Muscle of leg (tissue), 11 donors: Measurements from ENCODE around the gene RPL22. TPM values are rescaled to one million over a fixed set of nuclear protein-coding genes. Genes with fewer than 3 reads are reported as not detected.

Experiments used
- DNase-seq: peaks from one replicate; pipeline ENCODE4 v3.0.0; 2013
- H3K27ac ChIP-seq: one replicate; pipeline ENCODE4 v1.5.1; 2013; ENCODE audit warnings: mild to moderate bottlenecking, low read length, control low read depth
- H3K27me3 ChIP-seq: one replicate; pipeline ENCODE4 v1.6.1; 2013; ENCODE audit warnings: low read length; ENCODE audit not compliant: control insufficient read depth, insufficient read depth
- H3K36me3 ChIP-seq: one replicate; pipeline ENCODE4 v1.6.1; 2013; ENCODE audit warnings: low read length; ENCODE audit not compliant: control insufficient read depth, insufficient read depth
- H3K4me1 ChIP-seq: one replicate; pipeline ENCODE4 v1.6.1; 2013; ENCODE audit warnings: low read length; ENCODE audit not compliant: control insufficient read depth, insufficient read depth
- H3K4me3 ChIP-seq: one replicate; pipeline ENCODE4 v1.5.1; 2013; ENCODE audit warnings: low read length, control low read depth
- H3K9me3 ChIP-seq: replicated peaks from 2 replicates; pipeline ENCODE4 v1.6.1; 2013; ENCODE audit warnings: low read depth, low read length; ENCODE audit not compliant: control insufficient read depth
- WGBS: methylation state at CpG from one replicate; pipeline ENCODE4 v1.1.5; 2013; ENCODE audit warnings: missing lambda C conversion rate; ENCODE audit not compliant: insufficient coverage; 5-methylcytosine and 5-hydroxymethylcytosine counted together
- polyA plus RNA-seq, 8 donors: library from polyadenylated mRNA; unstranded; fragments of 120-200 nt; gene quantifications; one replicate each; pipeline versions ENCODE4 v1.2.1 to v1.2.3, GENCODE V29; 2013; ENCODE audit warnings: inconsistent platforms in 1 of 8, low replicate concordance in 1 of 8; ENCODE audit not compliant: insufficient read length in 8 of 8, insufficient read depth in 1 of 8
- total RNA-seq: library from RNA; stranded (reverse); fragments of 120-200 nt; gene quantifications from one replicate; pipeline ENCODE4 v1.2.4, GENCODE V29; 2013

RPL22 gene
- total and polyA plus RNA-seq, 9 donors: 487 to 828 (median 596) TPM

DNA sequence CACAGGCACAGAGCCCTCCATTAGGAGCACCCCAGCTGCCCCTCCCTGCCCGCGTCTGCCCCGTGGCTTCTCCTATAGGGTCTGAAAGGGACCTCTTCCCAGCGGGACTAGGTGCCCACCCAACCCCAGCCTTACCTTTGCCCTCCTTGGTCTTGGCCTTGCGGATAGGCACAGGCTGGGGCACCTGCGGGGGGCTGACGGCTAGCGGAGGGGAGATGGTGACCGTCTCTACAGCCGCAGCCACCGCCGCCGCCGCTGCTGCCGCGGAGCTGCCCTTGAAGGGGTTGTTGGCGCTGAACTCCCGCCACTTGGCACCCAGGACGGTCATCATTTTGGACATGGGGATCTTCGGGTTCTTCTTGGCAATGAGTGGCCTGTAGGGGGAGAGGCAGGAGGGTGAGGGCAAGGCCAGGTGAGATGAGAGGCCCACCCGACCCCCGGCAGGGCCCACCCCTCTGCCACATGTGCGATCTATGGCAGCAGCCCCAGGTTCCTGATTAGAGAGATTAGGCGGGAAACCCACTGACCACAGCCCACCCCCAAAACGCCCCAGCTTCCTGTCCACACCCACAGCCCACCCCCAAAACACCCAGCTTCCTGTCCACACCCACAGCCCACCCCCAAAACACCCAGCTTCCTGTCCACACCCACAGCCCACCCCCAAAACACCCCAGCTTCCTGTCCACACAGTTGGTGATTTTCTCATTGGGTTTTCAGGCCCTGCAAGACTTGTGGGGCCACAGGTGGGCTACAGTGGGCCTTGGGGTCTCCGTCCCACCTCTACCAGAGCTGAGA, 44.7 kb downstream of the RPL22 start:
- H3K4me3 ChIP-seq: no peak overlapping the region
- no peaks in the 10 kb centered on the region for H3K36me3 ChIP-seq
- H3K4me1 ChIP-seq: no peaks in the 10 kb centered on the region
- 93% methylated on average over 22 of the region's 26 CpGs for WGBS
- no peak for DNase-seq
- peaks cover 6% of the 10 kb centered on the region for H3K27me3 ChIP-seq
- no peaks in the 10 kb centered on the region for H3K9me3 ChIP-seq
- no peak overlapping the region for H3K27ac ChIP-seq

- no peaks in the 10 kb centered on the region for H3K36me3 ChIP-seq
- peaks cover 2% of the 10 kb centered on the region for H3K4me1 ChIP-seq
- DNase-seq: no peak
- H3K4me3 ChIP-seq: no peak overlapping the region
- H3K27me3 ChIP-seq: peaks cover 18% of the 10 kb centered on the region
- no peak overlapping the region for H3K27ac ChIP-seq
- 20% methylated on average over 1 of the region's 7 CpGs for WGBS
- no peaks in the 10 kb centered on the region for H3K9me3 ChIP-seq
These were observed 46.5 kb downstream of the RPL22 start for GRCh38 chr1:6152882-6153281.

GRCh38 chr1:6152181-6152580, 47.2 kb downstream of the RPL22 start:
- Histone ChIP-seq H3K4me1 (peaks cover 2% of the 10 kb centered on the region), H3K36me3 (no peaks in the 10 kb centered on the region), H3K4me3 (no peak overlapping the region), H3K9me3 (no peaks in the 10 kb centered on the region), H3K27me3 (peaks cover 25% of the 10 kb centered on the region), H3K27ac (no peak overlapping the region)
- 38% methylated on average over 10 of the region's 11 CpGs for WGBS
- no peak for DNase-seq

- Histone ChIP-seq H3K27me3 (peaks cover 27% of the 10 kb centered on the region), H3K36me3 (no peaks in the 10 kb centered on the region), H3K9me3 (no peaks in the 10 kb centered on the region), H3K4me1 (peaks cover 2% of the 10 kb centered on the region), H3K4me3 (no peak overlapping the region), H3K27ac (no peak overlapping the region)
- DNase-seq: no peak
- 80% methylated on average over 6 of the region's 9 CpGs for WGBS
These were observed 48.0 kb downstream of the RPL22 start for GRCh38 chr1:6151291-6151822.

DNA sequence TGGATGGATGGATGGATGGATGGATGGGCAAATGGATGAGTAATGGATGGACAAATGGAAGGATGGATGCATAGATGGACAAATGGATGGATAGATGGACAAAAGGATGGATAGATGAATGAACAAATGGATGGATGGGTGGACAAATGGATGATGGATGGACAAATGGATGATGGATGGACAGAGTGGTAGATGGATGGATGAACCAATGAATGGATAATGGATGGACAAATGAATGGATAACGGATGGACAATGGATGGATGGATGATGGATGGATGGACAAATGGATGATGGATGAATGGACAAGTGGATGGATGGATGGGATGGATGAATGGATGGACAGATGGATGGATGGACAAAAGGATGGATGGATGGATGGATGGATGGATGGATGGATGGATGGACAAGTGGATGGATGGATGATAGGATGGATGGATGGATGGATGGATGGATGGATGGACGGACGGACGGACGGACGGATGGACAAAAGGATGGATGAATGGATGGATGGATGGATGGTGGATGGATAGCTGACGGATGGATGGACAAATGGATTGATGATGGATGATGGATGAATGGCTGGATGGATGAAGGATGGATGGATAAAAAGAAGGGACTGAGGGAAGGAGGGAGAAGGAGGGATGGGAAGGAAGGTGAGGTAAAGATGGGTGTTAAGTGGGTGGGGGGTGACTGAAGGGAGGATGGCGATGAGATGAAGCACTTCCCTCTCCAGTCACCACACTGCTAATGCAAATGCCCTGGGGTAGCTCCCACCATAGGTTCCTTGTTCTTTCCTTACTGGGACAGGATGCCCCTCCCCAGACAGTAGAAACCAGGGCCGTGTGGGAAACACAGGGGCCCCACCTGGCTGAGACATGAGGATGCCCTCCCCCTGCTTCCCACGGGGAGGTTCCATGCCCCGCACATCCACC, 49.1 kb downstream of the RPL22 start:
- Histone ChIP-seq H3K36me3 (no peaks in the 10 kb centered on the region), H3K27me3 (peaks cover 27% of the 10 kb centered on the region), H3K4me1 (peaks cover 7% of the 10 kb centered on the region), H3K4me3 (no peak overlapping the region), H3K27ac (no peak overlapping the region), H3K9me3 (no peaks in the 10 kb centered on the region)
- no peak for DNase-seq
- WGBS: 65% methylated on average over 9 of the region's 11 CpGs

GRCh38 chr1:6149597-6149996, 49.8 kb downstream of the RPL22 start:
- no peak overlapping the region for H3K4me3 ChIP-seq
- DNase-seq: no peak
- H3K27me3 ChIP-seq: peaks cover 27% of the 10 kb centered on the region
- no peak overlapping the region for H3K27ac ChIP-seq
- no peaks in the 10 kb centered on the region for H3K9me3 ChIP-seq
- 96% methylated on average over 1 of the region's 1 CpG for WGBS
- peaks cover 14% of the 10 kb centered on the region for H3K4me1 ChIP-seq
- H3K36me3 ChIP-seq: no peaks in the 10 kb centered on the region

GRCh38 chr1:6148497-6149241, 50.7 kb downstream of the RPL22 start:
- DNase-seq: peak; percentile 9
- no peak overlapping the region for H3K4me3 ChIP-seq
- H3K36me3 ChIP-seq: no peaks in the 10 kb centered on the region
- H3K9me3 ChIP-seq: no peaks in the 10 kb centered on the region
- H3K27ac ChIP-seq: no peak overlapping the region
- WGBS: 4% methylated on average over 29 of the region's 53 CpGs
- peaks cover 27% of the 10 kb centered on the region for H3K27me3 ChIP-seq
- peaks cover 20% of the 10 kb centered on the region for H3K4me1 ChIP-seq

DNA sequence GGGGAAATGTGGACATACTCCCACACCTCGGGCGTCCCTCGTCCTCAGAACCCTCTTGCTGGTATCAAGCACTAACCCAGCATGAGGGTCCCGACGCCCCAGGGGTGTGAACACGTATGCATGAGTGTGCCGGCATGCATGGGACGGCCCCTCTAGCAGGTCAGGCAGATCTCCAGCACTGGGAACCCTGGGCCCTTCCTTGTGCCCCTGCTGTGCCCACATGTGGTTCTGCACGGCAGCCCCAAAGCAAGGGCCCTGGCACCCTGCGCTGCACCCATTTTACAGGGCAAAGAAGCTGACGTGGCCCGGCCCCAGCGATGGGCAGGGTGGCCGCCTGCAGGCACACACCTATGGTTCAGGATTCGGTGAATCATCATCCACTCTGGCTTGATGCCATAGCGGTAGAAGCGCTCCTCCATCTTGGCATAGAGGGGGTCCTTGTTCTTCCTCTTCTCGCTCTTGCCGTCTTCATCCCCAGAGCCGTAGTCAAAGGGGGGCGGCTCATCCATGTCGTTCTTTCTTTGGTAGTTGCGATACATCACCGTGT, 53.5 kb downstream of the RPL22 start:
- DNase-seq: no peak
- no peak overlapping the region for H3K27ac ChIP-seq
- peaks cover 22% of the 10 kb centered on the region for H3K27me3 ChIP-seq
- peaks cover 20% of the 10 kb centered on the region for H3K4me1 ChIP-seq
- WGBS: 78% methylated on average over 24 of the region's 24 CpGs
- H3K9me3 ChIP-seq: no peaks in the 10 kb centered on the region
- no peaks in the 10 kb centered on the region for H3K36me3 ChIP-seq
- H3K4me3 ChIP-seq: no peak overlapping the region

- Histone ChIP-seq H3K36me3 (no peaks in the 10 kb centered on the region), H3K27me3 (peaks cover 22% of the 10 kb centered on the region), H3K27ac (no peak overlapping the region), H3K9me3 (no peaks in the 10 kb centered on the region), H3K4me1 (peaks cover 20% of the 10 kb centered on the region), H3K4me3 (no peak overlapping the region)
- no peak for DNase-seq
- WGBS: 60% methylated on average over 1 of the region's 2 CpGs
These were observed 54.0 kb downstream of the RPL22 start for GRCh38 chr1:6145396-6145750.
